Epithelial cell of esophagus (primary cell): ENCODE results near the gene AGO1.
"Not testable (repeated sequence)": the region's sequence is repeated elsewhere in the genome, so short reads cannot be mapped to it uniquely, and the experiment has no call there.

ENCODE experiments used
- DNase-seq: peaks from one replicate; pipeline ENCODE4 v3.0.0; 2010; ENCODE audit warnings: low read depth
- H3K4me3 ChIP-seq: 2 replicates; pipeline ENCODE4 v1.5.1; 2011; ENCODE audit warnings: mild to moderate bottlenecking, low read length, control low read depth
- TF ChIP-seq, protein P1 (sequence below): IDR thresholded peaks from 2 replicates; pipeline ENCODE4 v1.5.1; 2011; ENCODE audit warnings: low read depth, mild to moderate bottlenecking, low read length, control low read depth, inconsistent platforms; ENCODE audit not compliant: insufficient read depth; ENCODE audit errors: missing control alignments

AGO1 gene

DNA sequence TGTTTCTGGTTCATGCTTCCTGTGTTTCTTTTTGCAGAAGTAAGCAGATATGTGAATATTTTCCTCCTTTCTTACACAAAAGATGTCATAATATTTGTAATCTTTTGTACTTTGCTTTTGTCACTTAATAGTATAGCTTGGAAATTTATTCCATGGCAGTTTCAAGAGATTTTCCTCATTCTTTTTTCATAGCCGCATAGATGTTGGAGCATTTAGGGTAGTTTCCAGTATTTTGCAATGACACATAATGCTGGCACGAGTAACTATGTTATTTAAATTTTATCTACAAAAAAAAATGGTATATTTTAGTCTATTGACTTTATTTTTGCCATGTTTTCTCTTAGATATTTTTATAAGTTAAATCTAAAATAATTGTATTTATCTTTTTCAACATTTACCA is 88.6 kb downstream of the AGO1 start:
- no peak for DNase-seq
- TF ChIP-seq, protein P1, sequence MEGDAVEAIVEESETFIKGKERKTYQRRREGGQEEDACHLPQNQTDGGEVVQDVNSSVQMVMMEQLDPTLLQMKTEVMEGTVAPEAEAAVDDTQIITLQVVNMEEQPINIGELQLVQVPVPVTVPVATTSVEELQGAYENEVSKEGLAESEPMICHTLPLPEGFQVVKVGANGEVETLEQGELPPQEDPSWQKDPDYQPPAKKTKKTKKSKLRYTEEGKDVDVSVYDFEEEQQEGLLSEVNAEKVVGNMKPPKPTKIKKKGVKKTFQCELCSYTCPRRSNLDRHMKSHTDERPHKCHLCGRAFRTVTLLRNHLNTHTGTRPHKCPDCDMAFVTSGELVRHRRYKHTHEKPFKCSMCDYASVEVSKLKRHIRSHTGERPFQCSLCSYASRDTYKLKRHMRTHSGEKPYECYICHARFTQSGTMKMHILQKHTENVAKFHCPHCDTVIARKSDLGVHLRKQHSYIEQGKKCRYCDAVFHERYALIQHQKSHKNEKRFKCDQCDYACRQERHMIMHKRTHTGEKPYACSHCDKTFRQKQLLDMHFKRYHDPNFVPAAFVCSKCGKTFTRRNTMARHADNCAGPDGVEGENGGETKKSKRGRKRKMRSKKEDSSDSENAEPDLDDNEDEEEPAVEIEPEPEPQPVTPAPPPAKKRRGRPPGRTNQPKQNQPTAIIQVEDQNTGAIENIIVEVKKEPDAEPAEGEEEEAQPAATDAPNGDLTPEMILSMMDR: no peak
- H3K4me3 ChIP-seq: no peak overlapping the region

DNA sequence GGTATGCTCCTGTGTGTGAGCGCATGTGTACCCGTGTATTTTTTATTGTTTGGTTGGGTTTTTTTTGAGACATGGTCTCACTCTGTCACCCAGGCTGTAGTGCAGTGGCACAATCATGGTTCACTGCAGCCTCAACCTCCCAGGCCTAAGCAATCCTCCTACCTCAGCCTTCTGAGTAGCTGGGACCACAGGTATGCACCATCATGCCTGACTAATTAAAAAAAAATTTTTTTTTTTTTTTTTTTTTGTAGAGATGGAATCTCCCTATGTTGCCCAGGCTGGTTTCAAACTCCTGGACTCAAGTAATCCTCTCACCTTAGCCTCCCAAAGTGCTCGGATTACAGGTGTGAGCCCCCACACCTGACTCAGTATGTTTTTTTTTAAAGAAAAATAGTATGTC is 89.6 kb downstream of the AGO1 start:
- not testable (repeated sequence) for DNase-seq, H3K4me3 ChIP-seq

DNA sequence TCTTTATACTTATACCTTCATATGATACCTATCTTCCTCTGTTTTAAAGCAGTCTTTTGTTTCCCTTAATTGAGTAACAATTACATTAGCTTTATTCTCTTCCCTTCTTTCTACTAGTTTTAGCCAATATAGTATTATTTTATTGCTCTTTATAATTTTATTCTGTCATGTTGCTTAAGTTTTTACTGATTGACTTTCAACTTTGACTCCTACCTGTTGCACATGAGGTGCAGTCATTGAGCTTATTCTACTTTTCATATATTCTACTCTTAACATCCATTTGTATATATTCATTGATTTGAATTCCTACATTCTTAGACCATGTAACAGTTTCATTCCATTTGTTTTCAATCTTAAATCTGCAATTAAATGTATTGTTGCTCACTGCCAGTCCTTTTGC is 97.1 kb downstream of the AGO1 start:
- TF ChIP-seq, protein P1: no peak
- DNase-seq: no peak

More for the DNA sequence above, 97.1 kb downstream of the AGO1 start:
- H3K4me3 ChIP-seq: no peak overlapping the region
